Aorta (tissue), 5 donors: Measurements from ENCODE around the gene FCHSD1. TPM values are rescaled to one million over a fixed set of nuclear protein-coding genes. Genes with fewer than 3 reads are reported as not detected.

Experiments used
- ATAC-seq: fragments of 200-7000 bp; cut with Tn5 transposase; one replicate; pipeline ENCODE4 v1.9.1; 2022; ENCODE audit warnings: moderate library complexity; ENCODE audit not compliant: low FRiP score
- DNase-seq, 2 donors: peaks; one replicate each; pipeline ENCODE4 v3.0.0-alpha.2; 2020
- H3K27ac ChIP-seq, 2 donors: one replicate each; pipeline ENCODE4 v1.5.1; 2013; ENCODE audit warnings: low read length in 2 of 2, mild to moderate bottlenecking in 2 of 2, moderate library complexity in 2 of 2, control low read depth in 1 of 2, inconsistent platforms in 1 of 2, low read depth in 1 of 2
- H3K27me3 ChIP-seq, 2 donors: one replicate each; pipeline ENCODE4 v1.6.1; 2013; ENCODE audit warnings: control low read depth in 1 of 2, low read length in 1 of 2, mild to moderate bottlenecking in 1 of 2, moderate library complexity in 1 of 2; ENCODE audit not compliant: insufficient read depth in 2 of 2, control insufficient read depth in 1 of 2
- H3K36me3 ChIP-seq, 2 donors: one replicate each; pipeline ENCODE4 v1.6.1; 2013; ENCODE audit warnings: control low read depth in 1 of 2, low read length in 1 of 2, mild to moderate bottlenecking in 1 of 2; ENCODE audit not compliant: insufficient read depth in 2 of 2, control insufficient read depth in 1 of 2
- H3K4me1 ChIP-seq, 2 donors: one replicate each; pipeline ENCODE4 v1.6.1; 2013; ENCODE audit warnings: low read length in 2 of 2, control low read depth in 1 of 2, mild to moderate bottlenecking in 1 of 2, moderate library complexity in 1 of 2; ENCODE audit not compliant: insufficient read depth in 2 of 2, control insufficient read depth in 1 of 2
- H3K4me3 ChIP-seq, 2 donors: one replicate each; pipeline ENCODE4 v1.5.1; 2013; ENCODE audit warnings: low read length in 2 of 2, control low read depth in 1 of 2, mild to moderate bottlenecking in 1 of 2
- H3K9me3 ChIP-seq: one replicate; pipeline ENCODE4 v1.6.1; 2013; ENCODE audit warnings: mild to moderate bottlenecking, low read length; ENCODE audit not compliant: control insufficient read depth
- WGBS, 2 donors: extraction: QIAGEN DNeasy Blood & Tissue Kit; methylation state at CpG; one replicate each; pipeline ENCODE4 v1.1.7; 2013; 5-methylcytosine and 5-hydroxymethylcytosine counted together
- intact Hi-C, 2 donors: fragments of 100-400 bp; cut with DNase I; formaldehyde crosslinking; loops; one replicate each; pipeline versions ENCODE4 v1.14.2 to v1.15.0; 2022
- polyA plus RNA-seq, 2 donors: library from polyadenylated mRNA; stranded (reverse); fragments of 200-250 nt; gene quantifications; one replicate each; pipeline ENCODE4 v1.2.3, GENCODE V29; 2013
- total RNA-seq, 2 donors: library from RNA; stranded (reverse); fragmentation: NEBNext Ultra II Directional; extraction: Animal tissue kit (Norgen Biotek cat#: 25700); gene quantifications; one replicate each; pipeline ENCODE4 v1.2.1, GENCODE V29; 2021
- donor health status: healthy with polysubstance abuse.
- donor health status: Bipolar disorder and iron deficiency.
- donor health status: DM: no; HTN: no; CAD: no.
- donor health status: DM: no; HTN: no; CAD: no.
- donor health status: DM: yes; HTN: yes; CAD: no.

The FCHSD1 gene
- total and polyA plus RNA-seq, 4 donors, result 9.4 to 59.7 (median 40.2) TPM

DNA sequence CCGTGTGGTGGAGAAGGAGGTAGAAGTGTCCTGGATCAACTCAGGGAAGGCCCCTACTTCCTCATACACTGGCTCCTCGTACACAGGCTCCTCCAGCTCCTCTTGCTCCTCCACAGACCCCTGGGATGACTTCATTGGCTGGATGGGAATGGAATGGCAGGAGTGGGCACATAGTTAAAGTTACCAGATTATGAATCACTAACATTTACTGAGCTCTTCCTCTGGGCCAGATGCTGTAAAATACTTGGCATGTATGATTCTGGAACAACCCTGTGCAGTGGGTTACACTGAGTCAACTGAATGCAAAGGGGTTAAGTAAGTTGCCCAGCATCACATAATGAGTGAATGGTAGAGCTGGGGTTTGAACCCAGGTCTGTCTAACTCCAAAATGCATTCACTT lies 3.1 kb upstream of the FCHSD1 start:
- intact Hi-C loops, result no loop called here
- no peak for ATAC-seq
- WGBS, 2 donors, result 74 to 86% methylated on average over 2 of the region's 2 CpGs
- H3K4me1 ChIP-seq, result no peaks in the 10 kb centered on the region
- no peak overlapping the region for H3K4me3 ChIP-seq
- DNase-seq, result no peak
- no peaks in the 10 kb centered on the region for H3K9me3 ChIP-seq
- no peak overlapping the region for H3K27ac ChIP-seq
- no peaks in the 10 kb centered on the region for H3K36me3 ChIP-seq
- no peaks in the 10 kb centered on the region for H3K27me3 ChIP-seq

DNA sequence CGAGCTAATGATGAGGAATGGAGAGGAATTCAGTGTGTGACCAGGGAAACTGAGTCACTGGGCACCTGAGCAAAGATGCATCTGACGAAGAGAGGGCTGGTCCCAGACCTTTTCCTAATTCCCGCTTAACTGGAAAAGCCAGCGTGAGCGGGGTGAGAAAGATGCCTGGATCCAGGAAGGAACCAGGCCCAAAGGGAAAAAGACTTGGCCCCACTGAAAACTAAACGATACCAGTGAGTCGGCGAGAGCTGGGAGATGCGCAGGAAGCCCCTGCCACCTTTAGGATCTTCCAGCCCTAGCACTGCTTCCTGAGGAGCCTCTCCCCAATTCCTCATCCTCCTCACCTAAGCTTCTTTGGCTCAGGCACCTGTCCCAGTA lies 499 bp upstream of the FCHSD1 start:
- intact Hi-C loops, result no loop called here
- no peaks in the 10 kb centered on the region for H3K9me3 ChIP-seq
- ATAC-seq, result peak; percentile 19

DNA sequence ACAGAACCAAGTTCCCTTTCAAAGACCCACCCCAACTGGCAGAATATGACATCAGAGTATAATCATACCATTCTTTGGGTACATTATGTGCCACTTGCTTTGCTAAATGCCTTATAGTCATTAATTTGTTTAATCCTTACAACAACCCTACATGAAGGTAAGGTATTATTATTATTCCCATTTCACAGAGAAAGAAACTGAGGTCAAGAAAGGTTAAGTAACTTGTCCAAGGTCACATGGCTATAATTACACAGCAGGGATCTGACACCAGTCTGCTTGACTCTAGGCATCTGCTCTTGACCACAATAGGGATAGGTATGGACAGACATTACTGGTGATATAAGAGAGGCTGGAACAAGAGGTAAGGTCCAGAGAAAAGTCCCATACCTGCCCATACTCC lies 1.2 kb downstream of the FCHSD1 start:
- ATAC-seq (no peak), DNase-seq (no peak)
- no peaks in the 10 kb centered on the region for H3K27me3 ChIP-seq
- intact Hi-C loops, result no loop called here
- peaks cover 0 to 5% of the 10 kb centered on the region in 2 donors for H3K36me3 ChIP-seq
- H3K9me3 ChIP-seq, result no peaks in the 10 kb centered on the region
- no peaks in the 10 kb centered on the region for H3K4me1 ChIP-seq
- H3K4me3 ChIP-seq, result no peak overlapping the region
- H3K27ac ChIP-seq, result no peak overlapping the region

More for the DNA sequence above, 499 bp upstream of the FCHSD1 start:
- Histone ChIP-seq H3K36me3 (peaks cover 0 to 5% of the 10 kb centered on the region in 2 donors), H3K4me3 (peak overlapping the region; percentile 56 to 73), H3K27me3 (no peaks in the 10 kb centered on the region), H3K27ac (no peak overlapping the region), H3K4me1 (no peaks in the 10 kb centered on the region)
- WGBS, 2 donors, result 60 to 63% methylated on average over 9 of the region's 9 CpGs
- no peak for DNase-seq

DNA sequence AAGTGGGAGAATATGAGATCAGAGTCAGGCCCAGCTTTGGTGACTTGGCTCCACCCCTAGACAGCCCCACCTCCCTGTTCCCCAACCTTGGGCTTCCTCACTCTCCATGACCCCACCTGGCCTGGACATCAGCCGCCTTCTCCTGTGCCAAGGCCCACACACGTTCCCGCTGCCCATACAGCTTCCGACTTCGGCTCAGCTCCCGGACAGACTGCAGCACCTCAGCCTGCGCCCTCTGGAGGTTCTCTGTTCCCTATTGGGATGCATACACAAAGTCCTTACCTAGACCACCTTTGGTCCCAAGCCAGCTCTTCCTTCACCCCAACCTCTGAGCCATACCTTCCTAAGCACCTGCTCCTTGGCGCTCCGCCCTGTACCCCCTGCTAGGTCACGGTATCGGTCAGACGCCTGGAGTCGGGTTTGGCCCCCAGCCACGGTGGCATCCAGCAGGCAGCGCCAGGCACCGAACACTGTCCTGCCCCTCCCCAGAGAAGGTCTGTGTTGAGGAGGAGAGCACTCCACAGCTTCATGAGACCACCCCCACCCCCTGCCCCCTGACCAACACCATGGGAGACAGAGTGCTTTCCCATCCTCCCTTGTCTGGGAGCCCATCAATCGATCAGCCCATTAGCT lies 2.0 kb downstream of the FCHSD1 start:
- 87 to 91% methylated on average over 17 of the region's 17 CpGs for WGBS, 2 donors
- H3K4me1 ChIP-seq, result no peaks in the 10 kb centered on the region
- H3K27me3 ChIP-seq, result no peaks in the 10 kb centered on the region
- ATAC-seq (no peak), DNase-seq (no peak)
- intact Hi-C loops, result no loop called here
- peaks cover 0 to 7% of the 10 kb centered on the region in 2 donors for H3K36me3 ChIP-seq
- no peak overlapping the region for H3K4me3 ChIP-seq
- H3K27ac ChIP-seq, result no peak overlapping the region
- no peaks in the 10 kb centered on the region for H3K9me3 ChIP-seq

DNA sequence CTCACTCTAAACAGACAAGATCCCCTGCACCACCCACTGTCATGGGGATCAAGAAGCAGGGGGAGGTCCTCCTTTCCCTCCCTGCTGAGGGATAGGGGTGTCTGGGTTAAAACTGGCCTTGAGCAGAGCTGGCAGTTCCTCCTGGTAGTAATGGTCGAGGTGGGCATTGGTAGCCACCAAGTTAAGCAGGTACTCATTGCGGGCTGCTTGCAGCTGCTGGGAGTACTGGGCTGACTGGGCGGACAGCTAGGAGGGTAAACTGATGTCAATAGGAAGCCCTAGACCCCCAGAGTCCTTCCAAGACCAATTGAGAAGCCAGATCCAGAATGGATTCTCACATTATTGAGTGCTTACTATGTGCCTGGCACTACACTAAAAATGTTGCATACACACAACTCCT lies 3.4 kb downstream of the FCHSD1 start:
- Histone ChIP-seq H3K9me3 (no peaks in the 10 kb centered on the region), H3K4me1 (no peaks in the 10 kb centered on the region), H3K36me3 (peaks cover 0 to 11% of the 10 kb centered on the region in 2 donors), H3K27ac (no peak overlapping the region), H3K27me3 (no peaks in the 10 kb centered on the region), H3K4me3 (no peak overlapping the region)
- intact Hi-C loops, result no loop called here
- ATAC-seq (no peak), DNase-seq (no peak)
- 83 to 91% methylated on average over 3 of the region's 3 CpGs for WGBS, 2 donors

DNA sequence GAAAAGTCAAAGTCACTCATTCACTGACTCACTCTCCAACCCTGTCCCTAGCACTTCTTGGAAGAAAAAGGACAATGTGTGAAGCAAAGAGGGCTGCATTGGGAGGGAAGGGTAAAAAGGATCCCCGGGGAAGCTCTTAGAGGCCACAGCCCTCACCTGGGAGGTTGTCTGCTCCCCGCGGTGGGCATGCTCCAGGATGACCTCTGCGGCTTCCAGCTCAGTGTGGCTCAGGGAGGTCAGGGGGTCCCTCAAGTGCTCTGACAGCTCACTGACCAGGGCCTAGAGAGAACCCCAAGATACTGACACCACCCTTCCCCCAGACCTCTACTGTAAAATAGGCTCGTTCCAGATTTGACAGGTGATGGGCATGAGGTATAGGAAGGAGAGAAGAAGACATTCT lies 4.0 kb downstream of the FCHSD1 start:
- no peaks in the 10 kb centered on the region for H3K27me3 ChIP-seq
- no peaks in the 10 kb centered on the region for H3K4me1 ChIP-seq
- ATAC-seq, result no peak
- H3K36me3 ChIP-seq, result peaks cover 0 to 11% of the 10 kb centered on the region in 2 donors
- DNase-seq, result no peak
- intact Hi-C loops, result no loop called here
- H3K4me3 ChIP-seq, result no peak overlapping the region
- no peaks in the 10 kb centered on the region for H3K9me3 ChIP-seq
- no peak overlapping the region for H3K27ac ChIP-seq
- WGBS, 2 donors, result 92 to 94% methylated on average over 5 of the region's 5 CpGs

DNA sequence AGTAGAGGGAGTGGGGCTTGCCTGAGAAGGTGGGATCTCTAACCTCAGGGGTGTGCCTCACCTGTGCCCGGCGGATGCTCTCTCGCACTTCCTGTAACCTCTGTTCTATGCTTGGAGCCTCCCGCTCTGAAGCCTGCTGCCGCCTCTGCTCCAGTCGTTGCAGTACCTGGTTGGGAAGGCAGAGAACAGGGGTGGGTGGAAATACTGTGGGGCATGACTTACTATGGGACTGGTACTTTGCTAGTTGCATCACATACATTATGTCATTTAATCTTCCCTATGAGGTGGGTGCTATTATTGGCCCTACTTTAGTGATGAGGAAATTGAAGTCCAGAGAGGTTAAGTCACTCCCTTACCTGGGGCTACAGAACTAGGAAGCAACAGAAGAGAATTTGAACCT lies 5.2 kb downstream of the FCHSD1 start:
- Histone ChIP-seq H3K27ac (no peak overlapping the region), H3K4me3 (no peak overlapping the region), H3K27me3 (no peaks in the 10 kb centered on the region), H3K4me1 (no peaks in the 10 kb centered on the region), H3K36me3 (peaks cover 0 to 11% of the 10 kb centered on the region in 2 donors), H3K9me3 (no peaks in the 10 kb centered on the region)
- intact Hi-C loops, result no loop called here
- ATAC-seq (no peak), DNase-seq (no peak)
- WGBS, 2 donors, result 93 to 97% methylated on average over 6 of the region's 6 CpGs

DNA sequence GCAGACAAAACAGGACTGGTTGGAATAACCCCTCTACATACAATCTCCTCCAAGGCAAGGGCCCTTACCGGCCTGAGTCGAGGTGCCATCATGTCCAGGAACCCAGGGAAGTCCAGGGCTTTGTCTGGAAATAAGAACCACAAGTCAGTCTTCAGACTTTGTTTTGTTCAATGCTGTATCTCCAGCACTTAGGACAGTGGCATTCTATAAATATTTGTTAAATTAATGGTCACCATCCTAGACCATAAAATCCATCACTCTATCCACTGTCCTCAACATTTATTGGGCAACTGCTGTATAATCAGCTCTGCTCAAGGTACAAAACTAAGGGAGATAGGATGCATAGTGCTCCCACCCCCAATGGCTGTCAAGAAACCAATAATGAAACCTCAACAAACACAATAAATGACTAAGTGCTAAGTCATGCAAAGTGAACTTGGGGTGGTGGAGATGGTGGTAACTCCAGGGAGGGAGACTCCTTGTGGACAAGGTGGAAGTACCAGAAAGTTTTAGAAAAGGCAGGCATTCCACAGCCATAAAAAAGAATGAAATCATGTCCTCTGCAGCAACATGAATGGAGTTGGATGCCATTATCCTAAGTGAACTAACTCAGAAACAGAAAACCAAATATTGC lies 9.5 kb downstream of the FCHSD1 start:
- ATAC-seq (no peak), DNase-seq (no peak)
- Histone ChIP-seq H3K9me3 (no peaks in the 10 kb centered on the region), H3K27ac (no peak overlapping the region), H3K4me3 (no peak overlapping the region), H3K4me1 (no peaks in the 10 kb centered on the region), H3K36me3 (peaks cover 0 to 6% of the 10 kb centered on the region in 2 donors), H3K27me3 (no peaks in the 10 kb centered on the region)
- intact Hi-C loops, result no loop called here
- 83 to 94% methylated on average over 2 of the region's 2 CpGs for WGBS, 2 donors

DNA sequence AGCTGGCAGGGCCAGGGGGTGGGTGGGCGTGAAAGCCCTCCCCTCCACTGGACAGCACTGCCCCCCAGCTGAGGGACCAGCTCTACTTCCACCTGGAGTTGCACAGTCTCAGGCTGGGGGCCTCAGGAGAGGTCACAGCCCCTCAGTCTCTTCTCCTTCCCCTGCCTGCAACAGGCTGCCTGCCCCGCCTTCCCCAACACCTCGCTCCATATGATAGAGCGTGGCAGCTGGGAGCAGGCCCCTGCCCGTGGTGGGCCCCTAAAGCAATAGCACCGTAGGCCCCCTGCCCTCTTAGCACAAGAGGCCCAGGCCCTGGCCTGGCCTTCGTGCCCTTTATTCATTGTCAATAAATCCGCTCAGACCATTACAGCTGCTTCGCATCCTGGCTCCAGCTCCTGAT lies 10.5 kb downstream of the FCHSD1 start:
- Histone ChIP-seq H3K4me1 (no peaks in the 10 kb centered on the region), H3K4me3 (no peak overlapping the region), H3K27me3 (no peaks in the 10 kb centered on the region), H3K36me3 (peaks cover 0 to 6% of the 10 kb centered on the region in 2 donors), H3K9me3 (no peaks in the 10 kb centered on the region), H3K27ac (no peak overlapping the region)
- ATAC-seq (no peak), DNase-seq (no peak)
- WGBS, 2 donors, result 80 to 83% methylated on average over 8 to 9 of the region's 9 CpGs
- intact Hi-C loops, result no loop called here
